ENCODE results near the gene GNAI2.

DNA sequence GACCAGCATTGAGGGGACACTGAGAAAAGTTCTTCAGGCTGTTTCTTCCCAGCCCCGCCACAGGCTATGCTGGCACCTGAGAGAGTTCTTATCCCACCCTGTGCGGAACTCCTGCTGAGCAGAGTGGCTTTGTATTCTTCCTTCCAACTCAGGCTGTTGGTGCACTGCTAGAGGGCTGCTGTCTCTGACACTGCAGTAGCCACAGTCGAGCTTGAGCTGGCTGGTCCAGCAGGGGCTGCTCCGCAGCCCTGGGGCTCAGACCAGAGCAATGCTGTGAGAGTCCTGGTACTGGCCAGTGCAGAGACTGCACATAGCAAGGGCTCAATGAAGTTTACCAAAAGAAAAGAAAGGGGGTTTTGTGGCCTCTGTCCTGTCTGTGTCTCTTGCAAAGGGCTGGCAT, 3.6 kb downstream of the GNAI2 start:
- no peak for TF ChIP-seq CTCF (optimal IDR thresholded peaks at IDR 0.05 in 1 of 3, IDR thresholded peaks at IDR 0.05 in 1 of 3, conservative IDR thresholded peaks at IDR 0.05 in 1 of 3; ENCODE audit: extremely low read depth in 1 of 3, insufficient read depth in 2 of 3, low read length in 3 of 3)
- TF ChIP-seq EZH2 (IDR thresholded peaks at IDR 0.05; ENCODE audit: low read length): no peak
